HG03103 (cell line): ENCODE data around the gene CSNK2B.

Experiments
- ATAC-seq: cut with Tn5 transposase; IDR thresholded peaks from one replicate; pipeline ENCODE4 v1.9.1; 2021; ENCODE audit warnings: low read depth; ENCODE audit not compliant: unreplicated experiment

Gene CSNK2B

DNA sequence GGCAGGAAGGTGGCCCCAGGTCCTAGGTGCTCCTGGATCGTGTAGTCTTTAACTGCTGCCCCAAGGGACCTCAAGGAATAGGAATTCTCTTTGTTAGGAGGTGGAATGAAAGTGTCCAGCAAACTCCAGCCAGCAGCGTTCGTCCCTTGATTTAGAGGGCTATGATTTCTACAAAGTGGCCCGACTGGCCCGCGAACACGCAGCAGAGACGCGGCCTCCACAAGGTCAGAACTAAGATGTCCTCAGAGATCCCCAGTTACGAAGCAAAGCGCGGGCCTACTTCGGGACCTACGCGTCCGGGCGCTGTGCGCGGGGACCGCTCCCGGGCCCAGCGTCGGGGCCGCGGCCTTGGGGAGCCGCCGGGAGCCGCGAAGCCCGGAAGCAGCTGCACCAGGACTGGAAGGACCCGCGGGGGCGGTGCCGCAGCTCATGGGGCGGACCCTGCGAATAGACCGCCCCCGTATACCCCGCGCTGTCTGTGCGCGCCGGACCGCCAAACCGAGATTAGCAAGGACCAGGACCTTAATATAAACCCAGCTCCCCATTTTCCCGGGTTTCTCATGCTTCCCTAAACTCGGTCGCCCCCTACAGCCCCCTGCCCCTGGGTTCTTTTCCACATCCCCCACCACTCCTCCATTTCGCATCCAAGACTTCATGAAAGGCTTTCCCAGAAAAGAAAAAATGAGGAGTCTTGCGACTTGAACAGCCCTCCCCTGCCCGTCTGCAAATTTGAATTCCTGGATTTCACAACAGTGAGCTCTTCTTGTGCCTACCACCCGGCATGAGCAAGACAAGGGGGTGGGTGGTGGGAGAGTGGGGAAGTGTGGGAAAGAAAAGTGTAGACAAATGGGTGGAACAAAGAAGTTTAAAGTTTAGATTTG is 5.3 kb upstream of the CSNK2B start, which contains the start of gene C6orf47:
Gene C6orf47 (minus strand): TSS at position 398 of the 881 bp plus-strand sequence. CDS start 831 bp downstream, outside the sequence.
- no peak for ATAC-seq

DNA sequence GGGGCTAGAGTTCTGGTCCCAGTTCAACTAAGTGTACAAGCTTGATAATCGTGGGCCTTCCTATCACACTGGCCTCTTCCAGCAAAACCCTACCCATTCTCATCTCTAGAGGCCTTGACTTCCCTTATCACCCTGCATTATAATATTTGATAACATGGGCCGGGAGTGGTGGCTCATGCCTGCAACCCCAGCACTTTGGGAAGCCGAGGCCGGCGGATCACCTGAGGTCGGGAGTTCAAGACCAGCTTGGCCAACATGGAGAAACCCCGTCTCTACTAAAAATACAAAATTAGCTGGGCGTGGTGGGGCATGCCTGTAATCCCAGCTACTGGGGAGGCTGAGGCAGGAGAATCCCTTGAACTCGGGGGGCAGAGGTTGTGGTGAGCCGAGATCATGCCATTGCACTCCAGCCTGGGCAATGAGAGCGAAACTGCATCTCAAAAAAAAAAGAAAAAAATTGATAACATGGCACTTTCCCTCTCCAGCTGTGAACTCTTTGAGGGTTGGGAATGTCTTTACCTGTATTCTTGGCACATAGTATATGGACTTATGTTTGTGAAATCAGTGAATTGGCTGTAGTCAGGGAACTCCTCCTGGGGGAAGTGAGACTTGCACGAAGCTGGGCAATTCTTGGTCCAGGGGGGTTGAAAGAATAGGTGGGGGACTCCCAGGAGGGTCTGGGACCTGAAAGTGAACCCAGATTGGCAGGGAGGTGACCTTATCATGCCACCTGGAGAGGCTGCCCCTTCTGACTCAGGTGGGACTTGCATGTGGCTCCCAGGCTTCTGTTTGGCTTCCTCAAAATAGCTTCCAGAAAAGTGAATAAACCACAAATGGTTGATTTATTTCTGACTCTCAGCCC is 4.4 kb upstream of the CSNK2B start:
- ATAC-seq, result no peak

DNA sequence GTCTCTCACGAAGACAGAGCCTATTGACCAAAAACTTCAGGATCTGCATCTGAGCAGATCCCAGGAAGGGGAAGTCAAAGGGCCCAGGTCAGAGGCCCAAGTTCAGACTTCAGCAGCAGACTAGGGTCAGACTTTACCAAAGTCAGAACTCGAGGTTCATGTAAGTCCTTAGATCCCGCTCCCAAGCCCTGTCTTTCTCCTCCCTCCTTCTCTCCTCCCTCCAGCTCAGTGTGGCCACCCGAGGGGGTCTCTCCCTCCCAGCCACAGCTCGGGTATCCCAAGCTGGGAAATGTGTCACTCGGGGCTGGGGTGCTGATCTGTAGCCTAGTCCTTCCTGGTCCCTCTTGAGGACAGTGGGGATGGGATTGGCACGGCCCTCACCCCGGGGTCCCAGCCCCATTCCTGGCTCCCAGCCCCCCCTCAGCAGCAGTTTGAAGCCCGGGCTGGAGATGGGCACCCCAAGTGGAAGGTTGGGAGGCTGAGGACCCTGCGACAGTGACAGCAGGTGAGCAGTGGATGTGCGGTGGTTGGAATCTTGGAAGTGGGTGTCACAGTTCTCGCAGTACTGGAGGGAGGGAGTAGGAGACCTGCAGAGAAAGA is 3.7 kb upstream of the CSNK2B start:
- ATAC-seq, result no peak

DNA sequence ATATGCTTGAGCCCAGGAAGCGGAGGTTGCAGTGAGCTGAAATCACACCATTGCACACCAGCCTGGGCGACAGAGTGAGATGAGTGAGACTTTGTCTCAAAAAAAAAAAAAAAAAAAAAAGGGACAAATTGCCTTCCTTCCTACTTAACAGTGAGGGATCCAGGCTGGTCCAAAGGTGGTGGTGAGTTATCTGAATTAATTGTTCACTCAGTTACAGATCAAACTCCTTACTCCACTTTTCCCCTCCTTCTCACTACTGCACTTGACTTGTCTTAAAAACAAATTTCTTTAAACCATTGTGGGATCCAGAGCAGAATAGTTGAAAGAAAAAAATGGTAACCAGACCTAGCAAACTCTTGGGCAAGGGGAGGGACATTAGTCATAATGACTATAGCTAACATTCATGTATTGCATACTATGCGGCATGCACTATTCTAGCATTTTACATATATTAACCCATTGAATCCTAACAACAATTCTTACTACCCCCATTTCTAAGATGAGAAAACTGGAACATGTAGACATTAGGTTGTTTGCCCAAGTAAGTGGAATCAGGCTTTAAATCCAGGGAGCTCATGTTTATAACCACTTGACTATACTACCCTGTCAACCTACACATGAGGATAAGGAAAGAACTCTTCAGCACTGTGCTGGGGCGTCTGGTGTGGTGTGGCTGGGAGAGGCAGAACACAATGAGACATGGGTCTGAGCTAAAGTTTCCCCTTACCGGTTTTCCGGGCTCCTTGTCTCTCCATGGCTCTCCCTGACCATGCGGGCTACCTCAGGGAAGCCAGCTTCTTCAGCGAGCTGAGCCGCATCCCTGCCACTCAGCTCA is 2.5 kb upstream of the CSNK2B start:
- no peak for ATAC-seq

DNA sequence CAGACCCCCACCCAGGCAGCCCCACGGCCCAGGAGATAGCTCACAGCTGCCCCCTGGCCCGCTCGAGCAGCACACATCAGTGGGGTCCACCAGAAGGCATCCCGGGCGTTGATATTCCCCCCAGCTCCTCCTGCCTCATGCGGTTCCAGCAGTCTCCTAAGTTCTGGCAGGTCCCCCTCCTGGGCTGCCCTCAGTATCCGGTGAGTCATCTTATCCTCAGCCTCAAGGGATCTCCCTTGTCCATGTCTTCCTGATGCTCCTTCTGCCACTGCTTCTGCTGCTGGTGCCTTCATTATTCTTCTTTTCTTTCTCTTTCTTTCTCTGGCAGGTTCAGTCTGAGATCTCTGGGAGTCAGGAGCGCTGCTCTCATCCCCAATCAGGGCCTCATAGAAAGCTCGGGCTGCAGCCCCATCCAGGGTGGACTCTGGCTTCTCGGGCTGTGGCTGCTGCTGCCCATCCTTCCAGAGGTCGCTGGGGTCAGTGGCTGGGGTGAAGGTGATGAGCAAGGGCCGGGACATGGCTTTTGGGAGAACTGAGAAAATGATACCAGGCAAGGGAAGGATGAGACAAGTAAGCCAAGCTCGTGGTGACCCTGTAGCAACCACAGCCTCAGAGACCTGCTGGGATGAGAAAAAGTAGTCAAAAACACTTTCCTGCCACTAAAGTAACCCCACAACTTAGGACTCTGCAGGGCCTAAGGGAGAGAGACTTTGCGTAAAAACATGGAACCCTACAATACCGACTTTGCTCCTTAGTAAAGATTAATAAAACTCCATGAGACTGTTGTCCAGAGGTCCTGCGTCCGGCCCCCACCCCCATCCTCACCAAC is 1.7 kb upstream of the CSNK2B start:
- ATAC-seq, result no peak

DNA sequence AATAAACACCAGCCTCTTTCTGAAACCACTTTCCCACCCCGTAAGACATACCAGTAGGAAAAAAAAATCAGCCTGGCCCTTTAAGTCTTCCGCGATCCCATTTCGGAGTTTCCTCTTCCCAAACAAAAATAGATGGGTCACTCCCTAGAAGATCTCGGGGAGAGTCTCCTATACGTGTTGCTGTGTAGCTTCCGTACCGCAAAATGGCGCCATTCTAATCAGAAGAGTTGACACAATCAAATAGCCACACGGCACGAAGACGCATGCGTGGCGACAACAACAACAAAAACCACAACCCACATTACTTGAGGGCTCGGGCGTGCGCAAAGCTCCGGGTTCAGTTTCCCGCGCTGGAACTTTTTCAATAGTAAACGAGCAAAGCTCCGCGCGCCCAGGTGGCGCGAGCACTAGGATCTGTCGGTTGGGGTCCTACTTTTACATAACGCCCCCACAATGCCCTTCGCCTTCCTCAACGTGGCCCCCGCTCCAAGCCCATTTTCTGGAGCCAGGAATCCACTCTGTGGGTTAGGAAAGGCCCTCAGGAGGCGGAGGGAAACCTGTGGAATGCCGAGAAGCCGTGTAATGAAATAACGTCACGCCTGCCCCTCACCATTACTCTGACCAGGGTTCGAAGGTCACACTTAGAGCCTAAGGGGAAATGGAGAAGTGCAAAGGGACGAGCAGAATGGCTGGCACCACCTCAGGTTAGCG is 935 bp upstream of the CSNK2B start, which contains the start of gene GPANK1:
Gene GPANK1 (minus strand): TSS at position 208 of the 711 bp plus-strand sequence. CDS start 519 bp downstream, outside the sequence.
- no peak for ATAC-seq

DNA sequence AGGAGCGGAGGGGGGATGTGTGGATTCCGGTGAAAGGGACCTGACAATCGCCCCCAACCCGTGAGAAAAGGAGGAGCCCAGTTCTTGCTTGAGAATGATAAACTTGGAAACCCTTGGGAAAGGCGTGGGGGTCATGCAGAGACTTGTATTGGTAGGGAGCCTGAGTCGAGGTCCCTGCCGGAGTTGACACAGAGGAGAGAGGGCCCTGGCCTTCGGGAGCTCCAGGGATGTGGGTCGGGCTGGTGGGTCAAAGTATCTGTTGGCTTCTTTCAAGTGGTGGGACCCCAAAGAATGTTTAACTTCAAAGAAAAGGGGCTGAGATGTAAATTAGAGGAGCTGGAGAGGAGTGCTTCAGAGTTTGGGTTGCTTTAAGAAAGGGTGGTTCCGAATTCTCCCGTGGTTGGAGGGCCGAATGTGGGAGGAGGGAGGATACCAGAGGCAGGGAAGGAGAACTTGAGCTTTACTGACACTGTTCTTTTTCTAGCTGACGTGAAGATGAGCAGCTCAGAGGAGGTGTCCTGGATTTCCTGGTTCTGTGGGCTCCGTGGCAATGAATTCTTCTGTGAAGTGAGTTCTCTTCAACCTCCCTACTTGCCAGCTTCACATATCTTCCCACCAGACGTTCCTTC is 571 bp downstream of the CSNK2B start:
- no peak for ATAC-seq

DNA sequence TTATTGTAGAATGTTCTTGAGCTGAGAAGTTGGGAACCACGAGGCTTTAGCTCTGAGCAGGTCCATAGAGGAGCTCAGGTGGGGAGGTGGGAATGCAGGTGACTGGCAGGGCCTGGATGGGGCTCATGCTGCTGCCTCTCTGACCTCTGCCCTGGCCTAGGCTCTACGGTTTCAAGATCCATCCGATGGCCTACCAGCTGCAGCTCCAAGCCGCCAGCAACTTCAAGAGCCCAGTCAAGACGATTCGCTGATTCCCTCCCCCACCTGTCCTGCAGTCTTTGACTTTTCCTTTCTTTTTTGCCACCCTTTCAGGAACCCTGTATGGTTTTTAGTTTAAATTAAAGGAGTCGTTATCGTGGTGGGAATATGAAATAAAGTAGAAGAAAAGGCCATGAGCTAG is 3.8 kb downstream of the CSNK2B start, which contains the start of gene LY6G5B:
Gene LY6G5B (plus strand): TSS at position 301 of the 400 bp plus-strand sequence. CDS start 975 bp downstream, outside the sequence.
- no peak for ATAC-seq

DNA sequence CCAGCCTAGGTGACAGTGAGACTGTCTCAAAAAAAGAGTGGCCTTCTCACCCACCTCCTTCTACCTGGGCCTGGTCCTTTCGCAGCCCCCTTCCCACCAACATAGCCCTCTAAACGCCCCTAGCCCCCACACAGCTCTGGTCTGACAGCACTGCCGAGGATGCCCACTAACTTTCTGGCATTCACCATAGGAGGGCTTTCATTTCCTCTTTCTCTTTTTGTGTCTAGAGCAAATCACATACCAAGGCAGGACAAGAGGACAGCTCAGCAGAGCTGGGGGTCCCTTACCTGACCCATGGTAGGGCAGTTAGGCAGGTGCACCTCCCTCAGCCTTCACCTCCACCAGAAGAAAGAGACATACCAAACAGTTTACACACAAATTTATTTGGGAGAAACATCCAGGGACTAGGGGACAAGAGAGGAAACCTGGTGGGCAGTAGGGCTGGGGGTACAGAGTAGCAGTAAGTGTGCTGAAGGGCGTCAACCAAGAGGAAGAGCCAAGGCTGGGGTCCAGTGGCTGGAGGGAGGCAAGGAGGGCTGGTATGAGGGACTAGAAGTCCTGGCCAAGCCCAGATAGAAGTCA is 10.5 kb downstream of the CSNK2B start:
- no peak for ATAC-seq

DNA sequence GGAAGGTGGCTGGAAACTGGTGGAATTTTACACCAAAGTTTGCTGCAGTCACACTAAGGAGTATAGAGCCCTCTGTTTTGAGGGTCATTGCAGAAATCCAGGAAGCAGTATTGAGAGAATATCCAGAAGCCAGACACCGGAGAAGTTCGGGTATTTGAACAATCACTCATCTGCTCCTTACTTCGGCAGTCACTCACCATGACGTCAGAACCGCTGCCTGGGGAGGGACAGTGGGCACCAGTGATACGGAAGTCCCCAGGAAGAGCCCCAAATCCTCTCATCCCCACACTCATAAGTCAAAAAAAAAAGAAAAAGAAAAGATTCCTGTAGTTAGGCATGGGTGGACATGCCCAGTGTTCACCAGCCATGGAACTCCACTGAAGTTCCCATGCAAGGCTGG is 11.0 kb downstream of the CSNK2B start:
- no peak for ATAC-seq

DNA sequence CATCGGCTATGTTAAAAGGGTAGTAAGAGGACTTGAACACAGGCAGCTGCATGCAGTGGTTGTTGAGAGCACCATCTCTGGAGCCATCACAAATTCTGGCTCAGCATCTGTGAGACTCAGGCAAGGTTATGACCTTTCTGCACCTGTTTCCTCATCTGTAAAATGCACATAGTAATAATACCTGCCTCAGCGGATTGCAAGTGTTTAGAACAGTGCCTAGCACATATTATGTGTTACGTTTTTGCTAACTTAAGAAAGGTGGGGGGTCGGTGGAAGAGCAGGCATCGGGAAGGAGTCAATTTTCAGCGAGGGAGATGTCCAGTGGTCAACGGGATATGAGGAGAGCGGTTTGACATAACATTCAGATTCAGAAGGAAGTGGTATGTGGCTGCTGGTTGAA is 12.1 kb downstream of the CSNK2B start:
- no peak for ATAC-seq

DNA sequence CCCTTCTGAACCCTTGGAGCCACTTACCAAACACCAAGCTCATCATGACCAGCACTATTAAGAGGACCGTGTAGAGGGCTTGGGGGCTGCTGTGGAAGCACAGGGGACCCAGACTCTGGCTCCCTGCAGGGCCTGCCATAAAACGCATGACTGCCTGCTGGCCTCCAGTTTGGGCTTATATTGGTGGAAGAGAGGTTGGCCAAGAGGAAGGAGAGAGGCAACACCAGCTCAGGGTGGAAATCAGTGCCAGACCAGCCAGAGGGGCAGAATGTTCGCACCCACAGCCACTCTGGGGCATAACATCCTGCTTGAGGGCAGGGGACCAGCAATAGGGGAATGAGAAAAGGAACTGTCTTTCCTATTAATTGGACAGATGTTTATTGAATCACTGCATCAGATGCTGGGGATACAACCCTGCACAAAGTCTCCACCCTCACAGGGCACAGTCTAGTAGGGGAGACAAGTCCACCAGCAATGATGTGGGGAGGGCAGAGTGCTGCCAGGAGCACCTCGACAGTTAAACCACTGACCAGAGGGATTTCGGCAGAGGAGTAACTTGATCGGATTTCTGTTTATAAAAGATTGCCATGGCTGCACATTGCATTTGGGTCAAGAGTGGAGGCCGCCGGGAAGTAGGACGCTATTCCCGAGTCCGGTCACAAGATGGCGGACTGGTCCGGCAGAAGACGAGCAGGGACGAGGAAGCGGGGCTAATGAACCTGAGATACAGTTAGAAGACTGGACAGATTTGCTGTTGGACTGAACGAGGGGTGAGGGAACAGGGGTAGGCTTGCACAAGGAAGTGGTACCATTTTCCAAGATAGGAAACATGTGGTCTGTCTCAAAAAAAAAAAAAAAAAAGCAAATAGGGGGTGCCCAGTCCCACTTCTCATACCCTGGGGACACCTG is 14.6 kb downstream of the CSNK2B start, which contains the start of gene LY6G5C:
Gene LY6G5C (minus strand): TSS at position 842 of the 909 bp plus-strand sequence. CDS start 694 bp downstream, at position 148.
- no peak for ATAC-seq

DNA sequence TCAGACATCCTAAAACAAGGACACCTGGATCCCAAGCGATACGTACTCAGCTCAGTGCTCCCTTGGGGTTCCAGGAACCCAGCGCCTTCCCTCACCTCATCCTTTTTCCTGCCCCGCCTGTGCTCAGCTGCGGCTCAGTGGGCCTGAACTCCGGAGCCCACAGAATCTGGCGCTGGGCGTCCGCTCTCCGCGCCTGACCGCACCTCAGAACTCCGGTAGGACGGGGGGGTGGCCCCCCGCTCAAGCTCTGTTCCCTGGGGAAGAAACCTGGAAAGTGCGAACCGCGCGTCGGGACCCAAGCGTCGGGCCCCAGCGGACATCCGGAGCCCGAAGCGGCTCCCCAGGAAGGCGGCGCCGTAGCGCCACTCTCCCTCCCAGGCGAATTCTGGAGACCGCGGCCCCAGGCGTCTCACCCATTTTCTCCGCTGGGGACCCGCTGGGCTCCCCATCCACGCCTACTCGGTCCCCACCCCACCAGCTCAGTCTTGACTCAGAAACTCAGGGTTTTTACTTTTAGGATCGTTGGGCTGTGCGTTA is 15.3 kb downstream of the CSNK2B start:
- ATAC-seq, result no peak

DNA sequence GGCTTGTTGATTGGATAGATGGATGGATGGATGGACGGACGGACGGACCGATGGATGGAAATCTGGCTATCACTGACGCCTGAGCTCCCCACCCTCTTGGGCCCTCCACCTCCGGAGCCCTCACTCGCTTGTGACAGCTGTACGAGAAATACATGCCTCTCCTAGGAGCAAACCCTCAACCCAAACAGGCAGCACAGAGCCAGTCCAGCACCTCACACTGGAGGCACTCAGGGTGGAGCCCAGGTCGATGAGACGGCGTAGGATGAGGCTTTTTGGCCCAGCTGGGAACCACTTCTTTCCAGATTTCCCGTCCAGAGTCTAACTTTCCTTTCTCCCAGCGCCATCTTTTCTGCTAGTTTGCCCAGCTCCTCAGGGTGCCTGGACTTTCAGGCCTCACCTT is 17.7 kb downstream of the CSNK2B start:
- ATAC-seq, result no peak

DNA sequence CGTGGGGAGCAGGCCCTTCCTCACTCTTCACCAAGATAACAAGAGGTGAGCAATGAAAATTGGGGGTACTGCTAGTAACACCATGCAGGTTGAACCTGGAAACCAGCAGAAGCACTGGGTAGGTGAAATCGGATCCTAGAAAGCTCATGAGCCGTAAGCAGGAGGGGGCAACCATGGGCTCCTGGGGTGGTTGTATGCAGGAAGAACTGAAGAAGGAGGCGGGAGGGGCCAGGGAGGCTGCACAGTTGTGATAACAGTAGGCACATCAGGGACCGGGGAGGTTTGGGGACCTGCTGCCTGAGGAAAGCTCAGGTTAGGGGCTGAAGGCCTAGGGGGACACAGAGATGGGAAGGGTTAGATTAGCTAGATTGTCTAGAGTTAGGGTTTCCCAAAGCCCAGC is 20.6 kb downstream of the CSNK2B start:
- ATAC-seq, result no peak

DNA sequence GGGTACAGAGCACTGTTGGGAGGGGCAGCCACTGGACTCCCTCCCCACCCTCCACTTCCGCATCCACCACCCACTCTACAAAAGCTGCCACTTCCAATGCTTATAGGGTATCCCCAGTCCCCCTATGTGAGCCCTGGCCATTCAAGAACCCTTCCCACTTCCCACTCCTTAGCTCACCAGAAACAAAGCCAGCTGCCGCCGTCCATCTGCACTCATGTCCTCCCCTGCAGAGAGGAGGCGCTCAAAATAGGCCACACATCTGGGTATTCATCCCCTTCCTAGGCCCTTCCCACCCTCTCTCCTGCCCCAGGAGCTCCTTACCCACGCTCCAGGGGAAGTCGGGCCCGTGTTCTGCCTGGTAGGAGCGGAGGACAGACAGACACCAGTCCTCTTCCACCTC is 21.4 kb downstream of the CSNK2B start:
- ATAC-seq, result no peak
